ENCODE measurements around the gene CHDH. TPM values are rescaled to one million over a fixed set of nuclear protein-coding genes. Genes with fewer than 3 reads are reported as not detected.

Gene CHDH
- polyA plus RNA-seq, 3 donors: 6.7 to 9.1 (median 8.8) TPM

DNA sequence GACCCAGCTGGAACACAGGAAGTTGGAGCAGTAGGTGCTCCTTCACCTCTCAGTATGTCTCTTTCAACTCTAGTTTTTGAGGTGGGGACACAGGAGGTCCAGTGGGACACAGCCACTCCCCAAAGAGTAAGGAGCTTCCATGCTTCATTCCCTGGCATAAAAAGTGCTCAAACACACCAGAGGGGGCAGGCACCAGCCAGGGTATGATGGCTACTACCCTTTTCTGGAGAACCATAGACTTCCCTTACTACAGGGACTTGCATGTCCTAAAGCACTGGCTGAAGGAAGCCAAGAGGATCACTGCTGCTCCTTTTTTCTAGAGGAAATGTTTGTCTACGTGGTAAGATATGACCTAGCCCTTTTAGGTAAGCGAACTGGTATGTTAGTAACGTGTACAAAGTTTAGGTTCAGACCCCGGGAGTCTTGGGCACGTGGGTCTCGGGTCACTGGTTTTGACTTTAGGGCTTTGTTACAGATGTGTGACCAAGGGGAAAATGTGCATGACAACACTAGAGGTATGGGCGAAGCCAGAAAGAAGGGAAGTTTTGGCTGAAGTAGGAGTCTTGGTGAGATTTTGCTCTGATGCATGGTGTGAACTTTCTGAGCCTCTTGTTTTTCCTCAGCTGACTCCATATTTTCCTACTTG is 12.0 kb upstream of the CHDH start:
- DNase-seq (ENCODE audit: low read depth in 3 of 3, low spot score in 2 of 3): no peak

DNA sequence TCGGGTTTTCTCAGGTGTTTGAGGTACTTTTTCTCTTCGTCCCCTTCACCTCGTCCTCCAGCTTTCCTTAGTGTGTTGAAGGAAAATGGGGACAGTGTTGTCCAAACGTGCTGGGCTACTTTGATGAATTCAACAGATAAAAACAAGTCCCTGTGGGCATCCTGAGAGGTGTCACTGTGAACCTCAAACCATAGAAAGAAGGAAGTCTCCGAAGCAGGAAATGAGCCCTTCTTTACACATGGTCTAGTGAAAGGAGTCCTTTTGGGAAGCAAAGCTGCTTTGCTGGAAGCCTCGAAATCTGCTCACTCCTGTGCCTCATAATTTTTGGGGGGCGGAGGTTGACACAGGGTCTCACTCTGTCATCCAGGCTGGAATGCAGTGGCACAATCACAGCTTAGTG is 10.7 kb upstream of the CHDH start:
- no peak for DNase-seq (ENCODE audit: low read depth in 3 of 3, low spot score in 2 of 3)

DNA sequence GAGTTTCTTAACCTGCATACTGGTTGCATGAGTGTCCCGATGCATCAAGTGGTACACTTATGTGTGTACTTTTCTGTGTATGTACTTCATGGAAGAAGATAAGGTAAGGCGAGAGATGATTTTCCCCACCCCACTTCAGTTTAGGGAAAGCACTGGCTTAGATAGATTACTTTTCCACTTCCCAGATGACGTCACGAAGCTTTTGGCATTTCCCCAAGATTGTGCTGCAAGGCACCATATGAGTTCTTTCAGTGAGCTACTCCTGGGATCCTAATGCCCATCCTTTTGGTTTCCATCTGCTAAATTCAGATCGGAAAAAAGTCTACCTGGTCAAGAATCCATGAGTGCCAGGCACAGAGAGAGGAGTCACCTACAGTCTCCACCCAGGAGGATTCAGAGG is 4.7 kb upstream of the CHDH start:
- peak in 1 of 3 donors; percentile 12 for DNase-seq (ENCODE audit: low read depth in 3 of 3, low spot score in 2 of 3)

DNA sequence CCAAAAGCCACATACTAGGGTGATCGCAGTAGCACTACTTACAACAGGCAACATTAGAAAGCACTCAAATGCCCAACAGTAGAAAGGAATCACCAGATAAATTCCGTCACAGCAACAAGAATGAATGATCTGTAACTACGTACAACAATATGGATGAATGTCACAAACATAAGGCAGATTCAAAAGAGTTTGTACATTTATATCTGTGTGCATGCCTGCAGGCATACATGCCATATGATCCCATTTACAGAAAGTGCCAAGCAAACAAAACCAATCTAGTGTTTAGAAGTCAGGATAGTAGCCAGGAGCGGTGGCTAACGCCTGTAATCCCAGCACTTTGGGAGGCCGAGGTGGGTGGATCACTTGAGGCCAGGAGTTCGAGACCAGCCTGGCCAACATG is 3.7 kb upstream of the CHDH start:
- no peak for DNase-seq (ENCODE audit: low read depth in 3 of 3, low spot score in 2 of 3)

DNA sequence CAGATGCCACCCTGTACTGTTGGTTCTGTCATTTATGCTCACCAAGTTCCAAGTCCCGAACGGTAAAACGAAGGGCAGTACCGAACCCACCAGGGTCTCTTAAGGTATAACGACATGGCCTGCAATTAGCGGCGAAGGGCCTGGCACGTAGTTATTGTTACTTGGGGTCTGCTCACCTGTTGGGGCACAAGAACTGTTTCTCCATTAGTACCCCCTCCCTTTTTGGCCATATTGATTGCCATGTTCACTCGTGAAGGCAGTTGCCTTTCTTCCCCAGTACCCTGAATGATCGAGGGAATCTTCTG is 584 bp upstream of the CHDH start:
- no peak for DNase-seq (ENCODE audit: low read depth in 3 of 3, low spot score in 2 of 3)

DNA sequence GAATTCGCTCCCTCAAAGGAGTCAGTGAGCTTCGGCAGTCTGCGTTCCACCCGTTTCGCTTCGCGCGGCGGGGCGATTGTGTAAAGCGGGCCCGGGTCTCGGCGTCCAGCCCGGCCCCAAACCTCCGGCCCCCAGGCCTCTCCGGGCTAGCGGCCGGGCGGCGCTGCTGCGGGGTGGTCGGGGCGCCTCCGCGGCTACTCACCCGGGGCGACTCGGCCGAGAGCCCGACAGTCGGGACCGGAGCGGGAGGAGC is 412 bp downstream of the CHDH start:
- no peak for DNase-seq (ENCODE audit: low read depth in 3 of 3, low spot score in 2 of 3)

DNA sequence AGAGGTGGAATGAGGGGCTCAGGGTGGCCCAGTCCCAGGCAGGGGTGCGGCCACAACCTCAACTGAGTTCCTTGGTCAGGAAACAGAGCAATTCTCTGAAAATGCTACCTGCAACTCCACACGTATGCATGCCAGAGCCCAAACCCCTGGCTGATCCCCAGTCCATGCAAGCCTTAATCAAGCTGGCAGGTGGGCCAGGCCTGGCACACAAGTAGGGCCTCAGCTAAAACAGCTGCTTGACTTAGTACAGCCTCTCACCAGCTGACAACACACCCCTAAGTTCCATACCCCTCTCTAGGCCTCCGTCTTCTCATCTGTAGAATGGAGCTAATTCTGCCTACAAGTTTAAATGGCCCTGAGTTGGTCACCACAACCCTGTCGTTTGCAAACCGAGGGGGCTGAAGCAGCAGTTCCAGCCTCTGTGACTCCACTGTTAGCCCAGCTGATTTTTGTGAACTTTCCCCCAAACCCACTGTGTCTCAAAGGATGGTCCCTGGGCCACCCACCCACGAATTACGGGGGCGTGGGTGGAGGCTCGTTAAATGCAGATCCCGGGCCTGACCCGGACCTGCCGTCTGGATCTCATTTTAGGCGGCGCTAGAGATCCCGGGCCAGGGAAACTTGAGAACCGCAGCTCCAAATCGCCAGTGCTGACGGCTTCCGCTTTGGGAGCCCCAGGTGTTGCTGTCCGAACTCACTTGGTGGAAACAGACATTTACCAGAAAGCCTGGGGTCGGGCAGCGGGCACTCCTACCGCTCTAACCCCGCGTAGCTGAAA is 927 bp downstream of the CHDH start:
- DNase-seq (ENCODE audit: low read depth in 3 of 3, low spot score in 2 of 3): peak in 2 of 3 donors; percentile 56 to 57

DNA sequence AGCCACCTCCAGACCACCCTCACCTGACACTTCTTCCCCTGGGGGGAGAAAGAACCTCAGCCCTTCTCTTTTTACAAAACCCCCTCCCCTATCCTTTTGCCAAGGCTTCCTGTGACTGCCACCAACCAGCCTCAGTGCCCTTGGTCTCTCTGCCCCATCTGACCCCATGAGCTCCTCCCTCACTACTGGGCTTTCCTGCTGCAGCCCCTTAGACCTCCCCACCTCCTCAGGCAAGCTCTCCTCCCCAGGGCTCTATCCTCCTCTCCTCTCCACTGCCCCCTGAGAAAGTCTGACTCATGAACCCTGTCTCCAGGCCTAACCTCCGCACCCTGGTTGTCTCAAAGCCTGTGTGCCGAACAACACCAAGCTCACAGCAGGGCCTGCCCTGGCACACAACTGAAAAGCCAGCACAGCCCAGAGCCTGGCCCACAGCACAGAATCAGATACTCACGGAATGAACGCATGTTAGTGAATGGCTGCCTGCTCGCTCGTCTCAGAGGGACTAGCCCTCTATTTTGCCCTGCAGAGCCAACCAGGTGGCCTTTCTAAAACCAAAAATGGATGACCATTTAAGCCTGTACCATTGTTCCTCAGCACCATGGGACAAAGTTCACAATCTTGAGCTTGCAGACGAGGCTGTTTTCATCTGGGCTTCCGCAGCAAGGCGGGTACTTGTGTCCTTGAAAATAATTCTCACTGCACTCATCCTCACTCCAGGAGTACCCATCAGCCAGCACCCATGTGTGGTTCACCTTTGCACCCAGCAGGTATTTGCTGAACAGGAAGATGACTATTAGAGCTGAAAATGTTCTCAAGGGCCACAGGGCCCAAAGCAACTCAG is 1.7 kb downstream of the CHDH start:
- DNase-seq (ENCODE audit: low read depth in 3 of 3, low spot score in 2 of 3): no peak

DNA sequence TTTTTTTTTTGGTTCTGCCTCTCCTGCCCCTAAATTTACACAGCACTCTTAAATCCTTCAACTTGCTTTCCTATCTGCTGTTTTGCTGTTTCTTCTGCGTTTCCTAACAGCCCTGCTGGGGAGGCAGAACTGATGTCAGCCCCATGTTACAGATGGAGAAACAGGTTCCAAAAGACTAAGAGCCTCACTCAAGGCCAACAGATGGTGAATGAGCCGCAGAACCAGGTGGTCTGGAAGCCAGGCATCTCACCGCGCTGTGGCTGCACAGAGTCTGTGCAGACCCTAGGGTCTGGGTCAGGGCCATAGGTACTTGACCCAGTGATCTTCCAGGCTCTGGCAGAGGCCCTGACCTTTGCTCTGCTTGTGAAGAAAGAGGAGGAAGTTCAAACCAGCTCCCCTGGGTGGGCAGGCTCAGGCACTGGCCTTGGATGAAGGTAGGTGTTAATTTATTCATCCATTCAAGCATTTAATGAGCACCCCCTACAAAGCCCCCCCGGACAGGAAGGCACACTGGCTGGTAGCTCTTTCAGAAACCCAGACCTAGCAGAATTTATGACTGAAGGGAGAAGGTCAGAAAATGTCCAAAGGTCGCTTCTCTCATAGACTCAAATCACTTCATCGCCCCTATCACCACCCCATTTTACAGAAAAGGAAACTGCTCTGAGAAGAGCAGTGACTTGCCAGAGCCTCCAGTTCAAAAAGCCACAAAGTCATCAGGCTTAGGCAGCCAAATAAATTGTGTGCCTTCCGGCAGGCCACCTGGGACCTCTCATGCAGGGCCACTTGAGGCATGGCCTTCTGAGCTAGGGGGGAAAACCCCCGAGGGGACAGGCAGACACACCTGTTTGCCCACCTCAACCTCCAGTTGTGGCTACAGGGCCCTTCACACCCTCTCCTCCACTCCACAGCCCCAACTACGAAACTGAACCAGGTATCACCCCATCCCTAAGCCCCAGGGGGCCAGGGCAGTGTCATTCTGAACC is 2.7 kb downstream of the CHDH start:
- no peak for DNase-seq (ENCODE audit: low read depth in 3 of 3, low spot score in 2 of 3)

DNA sequence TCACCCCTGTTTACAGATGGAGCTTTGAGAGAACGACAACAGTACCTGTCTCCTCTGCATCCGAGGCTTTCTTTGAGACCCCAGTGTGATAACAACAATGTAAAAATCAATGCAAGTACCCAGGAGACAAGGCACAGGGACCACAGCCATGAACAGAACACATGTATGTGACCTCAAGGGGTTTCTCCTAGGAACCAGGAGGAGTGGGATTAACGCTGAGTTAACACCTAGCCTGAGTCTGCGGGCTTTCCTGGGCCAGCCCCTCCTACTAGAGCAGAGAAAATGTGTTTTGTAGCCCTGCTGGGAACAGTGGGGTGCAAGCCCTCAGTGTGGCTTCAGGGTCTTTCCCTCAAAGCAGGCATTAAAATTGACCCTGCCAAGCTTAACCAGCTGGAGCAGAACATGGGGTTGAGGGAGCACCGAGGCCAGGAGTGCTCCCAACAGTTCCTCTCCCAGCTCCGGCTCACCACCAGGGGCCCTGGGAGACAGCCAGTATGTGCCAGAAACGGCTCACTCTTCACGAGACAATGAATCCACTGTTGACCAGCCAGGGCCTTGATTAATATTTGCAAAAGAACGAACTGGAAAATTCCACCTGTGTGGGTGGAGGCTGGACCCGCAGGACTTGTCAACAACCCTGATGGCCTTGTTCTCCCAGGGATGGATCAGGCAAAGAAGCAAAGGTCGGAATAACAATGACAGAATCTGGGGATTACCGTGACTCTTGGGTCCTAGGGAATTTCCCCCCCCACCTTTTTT is 3.6 kb downstream of the CHDH start:
- peak in 1 of 3 donors; percentile 18 for DNase-seq (ENCODE audit: low read depth in 3 of 3, low spot score in 2 of 3)

DNA sequence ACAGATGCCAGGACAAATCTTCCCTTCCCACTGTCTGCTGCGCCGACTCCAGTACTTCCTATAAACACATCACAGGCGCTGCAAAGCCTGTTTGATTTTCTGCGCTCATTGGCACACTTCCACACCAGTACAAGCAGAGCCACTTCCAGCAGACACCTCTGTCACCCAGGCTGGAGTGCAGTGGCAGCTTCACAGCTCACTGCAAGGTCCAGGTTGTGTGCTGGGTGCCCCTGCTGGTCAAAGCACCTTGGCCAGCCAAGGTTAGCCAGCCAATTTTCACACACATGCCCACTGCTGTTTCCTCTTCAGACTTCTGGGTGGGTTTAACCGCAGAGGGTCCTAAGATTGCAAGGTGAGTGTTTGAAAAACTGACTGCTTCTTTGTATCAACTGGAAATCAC is 4.9 kb downstream of the CHDH start:
- no peak for DNase-seq (ENCODE audit: low read depth in 3 of 3, low spot score in 2 of 3)

DNA sequence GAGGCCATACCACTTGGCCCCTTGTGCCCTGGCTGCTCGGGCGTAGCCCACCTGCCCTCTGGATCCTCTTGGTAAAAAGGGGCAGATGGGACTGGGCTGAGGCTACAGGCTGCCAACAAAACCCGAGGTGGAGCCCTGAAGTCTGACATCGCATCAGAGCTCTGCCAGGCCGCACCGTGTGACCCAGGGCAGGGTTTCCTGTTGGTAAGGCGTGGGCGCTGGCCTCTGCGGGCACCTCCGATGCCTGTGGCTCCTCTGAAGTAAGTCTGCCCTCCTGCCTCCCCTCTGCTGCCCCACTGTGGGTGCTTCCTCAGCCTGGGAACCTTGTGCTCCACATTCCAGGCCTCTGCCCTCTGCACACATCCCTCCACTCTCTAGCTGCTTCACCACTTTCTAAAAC is 8.9 kb downstream of the CHDH start:
- DNase-seq (ENCODE audit: low read depth in 3 of 3, low spot score in 2 of 3): no peak

DNA sequence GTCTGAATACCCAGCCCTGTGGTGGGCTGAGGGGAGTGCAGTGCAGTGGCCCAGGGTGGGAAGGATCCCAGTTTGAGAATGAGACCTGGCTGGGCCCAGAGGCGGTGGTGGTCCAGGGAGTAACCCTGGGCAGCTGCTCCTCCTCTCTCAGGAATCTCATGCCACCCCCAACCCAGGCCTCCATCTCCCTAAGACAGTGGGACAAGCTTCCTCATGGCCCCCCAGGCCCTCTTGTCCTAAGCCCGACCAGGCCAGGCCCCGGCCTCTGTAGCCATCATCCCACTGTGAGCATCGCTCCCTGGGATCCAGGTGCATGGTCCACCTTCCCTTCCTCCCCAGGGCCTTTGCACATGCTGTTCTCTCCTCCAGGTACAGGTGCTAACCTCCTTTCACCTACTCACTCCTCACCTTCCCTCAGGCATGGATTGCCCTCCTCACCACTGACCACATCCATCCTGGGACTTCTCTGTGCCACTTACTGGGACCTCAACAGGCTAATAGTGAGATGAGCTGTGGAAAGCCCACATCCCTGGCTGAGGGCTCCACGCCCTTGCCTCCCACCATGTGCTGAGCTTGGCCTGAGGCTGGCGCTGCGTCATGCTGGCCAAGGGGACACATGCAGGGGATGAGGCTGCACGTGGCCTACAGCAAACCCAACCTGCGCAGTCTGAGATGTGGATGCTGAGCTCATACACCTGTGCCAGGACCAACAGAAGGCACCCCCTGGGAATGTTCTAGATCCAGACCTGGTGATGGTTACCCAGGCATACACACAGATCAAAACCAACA is 9.9 kb downstream of the CHDH start:
- no peak for DNase-seq (ENCODE audit: low read depth in 3 of 3, low spot score in 2 of 3)

DNA sequence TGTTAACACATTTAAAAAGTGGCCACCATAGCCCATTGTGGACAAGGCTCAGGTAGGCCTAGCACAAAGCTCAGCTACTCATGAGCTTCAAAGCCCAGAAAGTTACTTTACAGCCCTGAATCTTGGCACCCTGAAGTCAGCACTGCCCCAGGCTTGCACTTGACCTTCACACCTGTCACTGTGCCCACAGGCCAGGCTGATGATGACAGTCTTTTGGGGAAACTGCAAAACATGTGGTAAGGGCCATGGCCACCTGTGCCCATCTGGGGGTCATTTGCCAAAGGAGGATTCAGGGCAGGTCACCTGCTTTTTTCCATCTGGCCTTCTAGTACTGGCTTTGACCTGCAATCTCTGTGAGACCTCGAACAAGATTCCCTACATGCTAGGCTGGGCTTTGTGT is 11.0 kb downstream of the CHDH start:
- DNase-seq (ENCODE audit: low read depth in 3 of 3, low spot score in 2 of 3): no peak

DNA sequence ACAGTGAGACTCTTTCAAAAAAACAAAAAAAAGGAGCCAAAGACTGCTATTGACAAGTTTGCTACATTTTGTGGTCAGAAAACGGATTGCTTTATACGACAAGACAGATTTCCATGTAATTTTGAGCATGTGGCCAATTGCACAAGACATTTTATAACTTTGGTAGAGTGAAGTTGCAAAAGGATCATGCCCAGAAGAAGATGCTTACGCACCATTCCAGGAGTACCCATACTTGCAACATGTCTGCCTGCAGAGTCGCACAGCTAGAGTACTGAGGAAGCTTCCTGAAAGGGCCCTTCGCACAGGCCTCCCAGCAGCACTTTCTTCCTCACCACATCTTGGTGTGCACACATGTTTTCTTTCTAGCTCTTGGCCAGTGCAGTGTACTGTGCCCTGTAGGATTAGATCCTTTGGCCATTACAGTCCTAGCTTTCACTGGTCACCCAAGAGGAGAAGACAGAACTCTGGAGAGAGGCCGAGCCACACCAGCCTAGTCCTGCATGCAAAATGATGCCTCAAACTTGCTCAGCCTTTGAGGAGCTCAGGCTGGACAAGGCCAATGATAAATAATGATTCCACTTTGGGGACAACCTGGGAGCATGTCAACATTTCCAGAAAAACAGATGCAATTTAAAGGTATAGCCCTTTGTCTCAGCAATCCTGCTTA is 11.7 kb downstream of the CHDH start:
- no peak for DNase-seq (ENCODE audit: low read depth in 3 of 3, low spot score in 2 of 3)

DNA sequence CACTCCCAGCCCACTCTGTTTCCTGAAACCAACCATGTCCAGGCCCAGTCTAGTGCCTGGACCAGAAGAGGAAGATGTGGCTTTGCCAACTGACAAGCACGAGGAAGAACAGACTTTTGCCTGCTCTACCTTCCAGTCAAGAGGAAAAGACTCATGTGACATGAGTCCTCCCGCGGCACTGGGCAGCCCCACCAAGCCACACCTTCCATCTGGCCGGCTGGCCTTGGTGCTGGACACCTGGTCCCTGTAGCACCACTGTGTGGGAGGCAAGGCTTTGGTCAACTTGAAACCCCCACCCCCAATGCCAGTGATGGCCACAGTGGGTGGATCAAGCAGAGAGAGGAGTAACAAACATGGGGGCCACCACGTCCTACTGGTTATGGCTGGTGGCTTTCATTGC is 12.5 kb downstream of the CHDH start:
- no peak for DNase-seq (ENCODE audit: low read depth in 3 of 3, low spot score in 2 of 3)

DNA sequence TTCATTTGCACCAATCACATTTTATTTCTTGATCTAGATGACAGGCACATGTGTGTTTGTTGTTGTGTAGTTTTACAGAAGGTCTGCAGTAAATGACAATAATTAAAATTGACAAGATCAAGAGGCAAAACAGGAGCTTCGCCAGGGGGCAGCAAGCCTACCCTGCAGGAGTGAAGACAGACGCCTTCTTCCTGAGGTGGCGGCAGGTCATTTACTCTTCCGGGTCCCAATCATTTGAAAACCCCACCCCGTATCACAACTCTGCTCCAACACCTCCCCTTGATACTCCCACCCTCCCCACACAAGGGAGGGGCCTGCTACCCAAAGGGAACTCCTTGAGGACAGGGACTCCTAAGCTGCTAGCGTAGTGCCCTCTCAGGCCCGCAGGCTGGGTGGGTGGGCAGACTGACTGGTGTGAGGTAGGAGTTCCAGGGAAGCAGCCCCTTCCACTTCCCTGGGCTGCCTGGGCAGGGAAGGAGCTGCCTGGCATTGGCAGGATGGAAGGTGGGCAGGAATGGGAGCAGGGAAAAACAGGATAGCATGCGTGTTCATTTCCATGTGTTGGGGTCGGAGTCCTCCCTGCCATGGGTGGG is 13.1 kb downstream of the CHDH start:
- DNase-seq (ENCODE audit: low read depth in 3 of 3, low spot score in 2 of 3): no peak

DNA sequence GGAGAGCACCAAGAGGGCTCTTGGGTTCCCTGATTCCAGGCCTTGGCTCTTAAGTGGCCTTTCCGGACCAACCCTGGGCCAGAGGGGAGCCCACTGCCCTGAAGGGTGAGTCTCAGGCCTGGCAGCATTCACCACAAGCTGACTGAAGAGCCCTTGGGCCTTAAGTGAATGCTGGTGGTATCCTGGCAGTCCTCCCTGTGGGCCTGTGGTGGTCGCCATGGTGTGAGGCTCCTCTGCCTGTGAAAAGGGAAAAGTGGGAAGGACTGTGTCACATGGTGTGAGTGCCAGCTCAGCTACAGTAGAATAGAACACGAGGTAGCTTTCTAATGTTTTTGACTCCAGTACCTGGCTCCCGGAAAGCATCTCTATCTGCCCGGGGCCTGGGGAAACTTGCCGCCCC is 15.3 kb downstream of the CHDH start:
- DNase-seq (ENCODE audit: low read depth in 3 of 3, low spot score in 2 of 3): no peak

DNA sequence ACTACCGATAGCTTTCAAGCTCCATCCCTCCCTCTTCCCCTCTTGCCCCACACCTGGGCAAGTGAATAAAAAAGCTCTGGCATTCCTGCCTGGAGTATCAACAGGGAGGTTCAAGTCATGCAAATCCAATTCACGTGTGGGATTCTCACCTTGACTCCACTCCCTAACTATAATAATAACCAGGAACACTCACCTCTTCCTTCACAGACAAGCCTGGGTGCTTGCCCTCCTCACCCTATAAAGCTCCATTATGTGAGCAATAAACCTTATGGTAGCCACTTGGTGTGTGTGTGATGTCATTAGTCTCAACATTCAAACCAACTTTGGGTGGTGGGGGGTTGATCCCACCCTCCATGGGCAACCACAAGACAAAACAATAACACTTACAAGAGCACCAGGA is 16.6 kb downstream of the CHDH start:
- DNase-seq (ENCODE audit: low read depth in 3 of 3, low spot score in 2 of 3): no peak

Measured in right renal cortex interstitium (tissue), 3 donors.